B cell (primary cell): Measurements from ENCODE around the gene KSR1. TPM values are rescaled to one million over a fixed set of nuclear protein-coding genes. Genes with fewer than 3 reads are reported as not detected.

Source experiments
- ATAC-seq: fragments of 200-7000 bp; cut with Tn5 transposase; one replicate; pipeline ENCODE4 v1.10.0; 2021; ENCODE audit warnings: low read depth, mild to moderate bottlenecking, moderate number of reproducible peaks, moderate library complexity
- CTCF ChIA-PET: fragments of 350-600 bp; sonication (Branson Sonifier 250); formaldehyde crosslinking; loops from one replicate; lab custom pipeline; 2021; ENCODE audit warnings: antibody characterized with exemption, inconsistent platforms; lab: Charles Lee
- POLR2A ChIA-PET: fragments of 350-600 bp; sonication (Branson Sonifier 250); formaldehyde crosslinking; loops from one replicate; lab custom pipeline; 2021; ENCODE audit warnings: antibody characterized with exemption; lab: Charles Lee
- DNase-seq: peaks from one replicate; pipeline ENCODE4 v3.0.0; 2013
- H2AFZ ChIP-seq: 2 replicates; pipeline ENCODE4 v1.6.1; 2012; ENCODE audit warnings: mild to moderate bottlenecking, low read depth, low read length; ENCODE audit not compliant: insufficient read depth, poor library complexity, severe bottlenecking
- H3K27ac ChIP-seq, 2 donors: 1 replicate in 1 of 2; 2 replicates in 1 of 2; pipeline ENCODE4 v1.5.1; 2012 to 2013; ENCODE audit warnings: low read length in 2 of 2, mild to moderate bottlenecking in 2 of 2, moderate library complexity in 1 of 2
- H3K27me3 ChIP-seq, 4 experiments: fragments of 200-600 bp in 1 of 4; sonication (generic) in 1 of 4; replicated peaks in 1 of 4; 1 replicate in 2 of 4; 2 replicates in 2 of 4; pipeline versions ENCODE4 v1.6.1 to v1.7.0; 2013 to 2016; ENCODE audit warnings: low read length in 3 of 4, mild to moderate bottlenecking in 2 of 4, mixed read lengths in 1 of 4, moderate library complexity in 1 of 4; ENCODE audit not compliant: insufficient read depth in 4 of 4, control insufficient read depth in 3 of 4; ENCODE audit errors: control extremely low read depth in 1 of 4
- H3K36me3 ChIP-seq, 2 experiments: replicated peaks in 1 of 2; 1 replicate in 1 of 2; 2 replicates in 1 of 2; pipeline versions ENCODE4 v1.6.1 to v1.7.1; 2013; ENCODE audit warnings: low read length in 1 of 2; ENCODE audit not compliant: insufficient read depth in 2 of 2, control insufficient read depth in 1 of 2; ENCODE audit errors: control extremely low read depth in 1 of 2, extremely low read depth in 1 of 2
- H3K4me1 ChIP-seq, 2 donors: fragments of 200-600 bp in 1 of 2; sonication (generic) in 1 of 2; 1 replicate in 1 of 2; 2 replicates in 1 of 2; pipeline versions ENCODE4 v1.5.1 to v1.6.1; 2013 to 2017; ENCODE audit warnings: low read length in 2 of 2; ENCODE audit not compliant: control insufficient read depth in 2 of 2, insufficient read depth in 2 of 2
- H3K4me2 ChIP-seq: replicated peaks from 2 replicates; pipeline ENCODE3; 2012; ENCODE audit warnings: mild to moderate bottlenecking, low read depth, low read length; ENCODE audit not compliant: poor library complexity, severe bottlenecking
- H3K4me3 ChIP-seq, 5 experiments: fragments of 200-600 bp in 1 of 5; sonication (generic) in 1 of 5; 1 replicate in 3 of 5; 2 replicates in 2 of 5; pipeline versions ENCODE4 v1.5.1 to v1.7.0; 2011 to 2016; ENCODE audit warnings: low read length in 4 of 5, mild to moderate bottlenecking in 4 of 5, low read depth in 2 of 5, control low read depth in 1 of 5, moderate library complexity in 1 of 5; ENCODE audit not compliant: insufficient read depth in 1 of 5; ENCODE audit errors: control extremely low read depth in 1 of 5, extremely low read depth in 1 of 5
- H3K79me2 ChIP-seq: fragments of 200-600 bp; sonication (generic); one replicate; pipeline ENCODE4 v1.6.0; 2016; ENCODE audit warnings: low read length; ENCODE audit not compliant: control insufficient read depth, insufficient read depth
- H3K9ac ChIP-seq: fragments of 200-600 bp; sonication (generic); 2 replicates; pipeline ENCODE4 v1.6.1; 2017; ENCODE audit warnings: mild to moderate bottlenecking, low read length, moderate library complexity
- H3K9me3 ChIP-seq, 3 donors: one replicate each; pipeline versions ENCODE4 v1.6.1 to v1.7.1; 2013; ENCODE audit warnings: low read length in 2 of 3; ENCODE audit not compliant: control insufficient read depth in 2 of 3, insufficient read depth in 1 of 3; ENCODE audit errors: control extremely low read depth in 1 of 3
- H4K20me1 ChIP-seq: 2 replicates; pipeline ENCODE4 v1.6.0; 2012; ENCODE audit warnings: mild to moderate bottlenecking, low read length; ENCODE audit not compliant: insufficient read depth, control insufficient read depth, poor library complexity, severe bottlenecking
- H3K27ac Mint-ChIP-seq: one replicate; pipeline ENCODE4 v1.8.0; 2021; ENCODE audit warnings: mixed read lengths
- H3K27me3 Mint-ChIP-seq: one replicate; pipeline ENCODE4 v1.8.0; 2021; ENCODE audit warnings: mixed read lengths
- H3K4me1 Mint-ChIP-seq: one replicate; pipeline ENCODE4 v1.8.0; 2021; ENCODE audit warnings: mixed read lengths
- H3K4me3 Mint-ChIP-seq: one replicate; pipeline ENCODE4 v1.8.0; 2021; ENCODE audit warnings: mixed read lengths
- H3K9me3 Mint-ChIP-seq: one replicate; pipeline ENCODE4 v1.8.0; 2022; ENCODE audit warnings: mixed read lengths; ENCODE audit not compliant: insufficient read depth
- CTCF ChIP-seq: fragments of 200-600 bp; IDR thresholded peaks from one replicate; pipeline ENCODE4 v1.8.0; 2022; ENCODE audit warnings: antibody characterized with exemption, mild to moderate bottlenecking
- EZH2 ChIP-seq: IDR thresholded peaks from 2 replicates; pipeline ENCODE4 v1.6.1; 2012; ENCODE audit warnings: borderline replicate concordance, low read depth, mild to moderate bottlenecking, moderate library complexity, low read length; ENCODE audit not compliant: insufficient read depth, poor library complexity, severe bottlenecking
- WGBS: methylation state at CpG from one replicate; pipeline ENCODE4 v1.1.5; 2013; ENCODE audit warnings: missing lambda C conversion rate; ENCODE audit not compliant: insufficient coverage; 5-methylcytosine and 5-hydroxymethylcytosine counted together
- intact Hi-C: fragments of 100-400 bp; cut with micrococcal nuclease; formaldehyde crosslinking; loops from one replicate; pipeline ENCODE4 v1.10.0; 2022
- polyA plus RNA-seq: library from polyadenylated mRNA; depleted of rRNA; stranded (reverse); fragments of >200 nt; gene quantifications from 2 replicates; pipeline ENCODE4 v1.2.3, GENCODE V29; 2012
- total RNA-seq, 2 donors: library from RNA; stranded (reverse); fragments of 120-200 nt in 1 of 2; gene quantifications; 1 replicate in 1 of 2; 2 replicates in 1 of 2; pipeline versions ENCODE4 v1.2.3 to v1.2.4, GENCODE V29; 2013 to 2022

KSR1 gene
- total and polyA plus RNA-seq, 2 donors (not counting 1 experiment from before 2014, with no cell fraction given) = 27.5 to 85.6 TPM

- no peaks in the 10 kb centered on the region for H3K36me3 ChIP-seq
- CTCF ChIA-PET = no interaction called here
- 97% methylated on average over 9 of the region's 10 CpGs for WGBS
- no peaks in the 10 kb centered on the region for H3K9me3 ChIP-seq
- Mint-ChIP-seq H3K27ac (no peak overlapping the region), H3K4me1 (no peaks in the 10 kb centered on the region), H3K4me3 (no peak overlapping the region), H3K27me3 (peaks cover 3% of the 10 kb centered on the region), H3K9me3 (no peaks in the 10 kb centered on the region)
- no peaks in the 10 kb centered on the region for H3K4me1 ChIP-seq
- H3K4me2 ChIP-seq = no peak overlapping the region
- intact Hi-C loops = no loop called here
- no peak overlapping the region for H3K27ac ChIP-seq
- no peak overlapping the region for H2AFZ ChIP-seq
- no peaks in the 10 kb centered on the region for H4K20me1 ChIP-seq
- H3K79me2 ChIP-seq = no peaks in the 10 kb centered on the region
- no peak for DNase-seq
- ATAC-seq = no peak
- no peak for TF ChIP-seq CTCF
- TF ChIP-seq EZH2 = no peak
- no peak overlapping the region for H3K4me3 ChIP-seq
- no peak overlapping the region for H3K9ac ChIP-seq
- H3K27me3 ChIP-seq = no peaks in the 10 kb centered on the region
- POLR2A ChIA-PET = no interaction called here
Observed at GRCh38 chr17:27438348-27438998, 17.8 kb upstream of the KSR1 start.

- H3K27ac Mint-ChIP-seq = no peak overlapping the region
- no peak for TF ChIP-seq EZH2
- Histone ChIP-seq H3K27ac (no peak overlapping the region), H3K9me3 (no peaks in the 10 kb centered on the region), H3K4me1 (no peaks in the 10 kb centered on the region), H3K36me3 (no peaks in the 10 kb centered on the region), H3K4me2 (no peak overlapping the region), H2AFZ (no peak overlapping the region), H3K79me2 (no peaks in the 10 kb centered on the region), H3K9ac (no peak overlapping the region), H4K20me1 (no peaks in the 10 kb centered on the region), H3K4me3 (no peak overlapping the region), H3K27me3 (no peaks in the 10 kb centered on the region)
- CTCF ChIA-PET = no interaction called here
- no peak for ATAC-seq
- no peaks in the 10 kb centered on the region for H3K4me1 Mint-ChIP-seq
- peaks cover 3% of the 10 kb centered on the region for H3K27me3 Mint-ChIP-seq
- no peak for DNase-seq
- intact Hi-C loops = no loop called here
- POLR2A ChIA-PET = no interaction called here
- 95% methylated on average over 2 of the region's 4 CpGs for WGBS
- H3K9me3 Mint-ChIP-seq = no peaks in the 10 kb centered on the region
- H3K4me3 Mint-ChIP-seq = no peak overlapping the region
Observed at GRCh38 chr17:27439342-27439741, 16.9 kb upstream of the KSR1 start.
